IgD-negative memory B cell (primary cell): ENCODE measurements around the gene TBC1D12. TPM values are rescaled to one million over a fixed set of nuclear protein-coding genes. Genes with fewer than 3 reads are reported as not detected.

Experiments used
- H3K27ac Mint-ChIP-seq, 3 donors: one replicate each; pipeline ENCODE4 v1.8.0; 2020 to 2022; ENCODE audit warnings: mild to moderate bottlenecking in 3 of 3, mixed read lengths in 3 of 3, moderate library complexity in 1 of 3
- H3K27me3 Mint-ChIP-seq: one replicate; pipeline ENCODE4 v1.8.0; 2021; ENCODE audit warnings: mixed read lengths
- H3K36me3 Mint-ChIP-seq: one replicate; pipeline ENCODE4 v1.8.0; 2020; ENCODE audit warnings: mild to moderate bottlenecking, mixed read lengths
- H3K4me1 Mint-ChIP-seq, 3 donors: one replicate each; pipeline ENCODE4 v1.8.0; 2020 to 2022; ENCODE audit warnings: mixed read lengths in 3 of 3, mild to moderate bottlenecking in 1 of 3
- H3K4me3 Mint-ChIP-seq, 4 donors: one replicate each; pipeline ENCODE4 v1.8.0; 2020 to 2022; ENCODE audit warnings: mild to moderate bottlenecking in 4 of 4, mixed read lengths in 4 of 4, moderate library complexity in 3 of 4
- H3K9me3 Mint-ChIP-seq, 3 donors: one replicate each; pipeline ENCODE4 v1.8.0; 2020 to 2021; ENCODE audit warnings: mixed read lengths in 3 of 3, mild to moderate bottlenecking in 1 of 3
- polyA plus RNA-seq: library from polyadenylated mRNA; unstranded; fragments of 300-500 nt; fragmentation: Illumina TruSeq; gene quantifications from one replicate; pipeline ENCODE4 v1.2.3, GENCODE V29; 2021

The TBC1D12 gene
- polyA plus RNA-seq, 1 donor from 2014 or later, result 2.9 TPM

DNA sequence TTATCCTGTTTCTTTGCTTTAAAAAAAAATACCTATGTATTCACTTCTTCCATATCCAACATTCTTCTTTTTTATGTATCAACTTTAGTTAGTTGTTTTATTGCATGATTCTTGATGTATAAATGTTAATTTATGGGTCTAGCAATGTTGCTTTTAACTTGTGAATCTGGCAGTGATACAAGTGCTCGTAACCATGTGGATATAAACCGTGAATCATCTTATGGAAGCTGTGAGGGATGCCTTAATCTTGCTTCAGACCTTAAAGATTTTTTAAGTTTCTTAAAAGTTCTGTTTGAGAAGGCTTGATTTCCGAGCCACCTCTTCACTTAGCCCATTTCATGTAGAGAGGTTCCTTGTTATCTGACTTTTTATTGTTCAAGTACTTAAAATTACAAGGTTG is 169.2 kb downstream of the TBC1D12 start:
- H3K27me3 Mint-ChIP-seq, result no peaks in the 10 kb centered on the region
- no peak overlapping the region for H3K27ac Mint-ChIP-seq
- H3K4me1 Mint-ChIP-seq, result no peaks in the 10 kb centered on the region

DNA sequence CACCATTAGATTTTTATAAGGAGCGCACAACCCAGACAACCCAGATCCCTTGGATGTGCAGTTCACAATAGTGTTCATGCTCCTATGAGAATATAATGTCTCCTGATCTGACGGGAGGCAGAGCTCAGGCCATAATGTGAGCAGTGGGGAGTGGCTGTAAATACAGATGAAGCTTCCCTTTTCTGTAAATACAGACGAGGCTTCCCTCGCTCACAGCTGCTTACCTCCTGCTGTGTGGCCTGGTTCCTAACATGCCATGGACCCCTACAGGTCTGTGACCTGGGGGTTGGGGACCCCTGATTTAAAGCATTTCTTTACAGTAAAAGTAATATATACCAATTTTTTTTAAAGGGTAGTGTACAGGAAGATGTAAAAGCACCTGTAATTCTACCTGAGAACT is 176.4 kb downstream of the TBC1D12 start:
- H3K9me3 Mint-ChIP-seq, result no peaks in the 10 kb centered on the region
- peaks cover 5% of the 10 kb centered on the region for H3K36me3 Mint-ChIP-seq
- no peaks in the 10 kb centered on the region for H3K27me3 Mint-ChIP-seq
- H3K27ac Mint-ChIP-seq, result no peak overlapping the region
- no peak overlapping the region for H3K4me3 Mint-ChIP-seq
- no peaks in the 10 kb centered on the region for H3K4me1 Mint-ChIP-seq

More for the DNA sequence above, 169.2 kb downstream of the TBC1D12 start:
- no peak overlapping the region for H3K4me3 Mint-ChIP-seq
- no peaks in the 10 kb centered on the region for H3K9me3 Mint-ChIP-seq
- peaks cover 7% of the 10 kb centered on the region for H3K36me3 Mint-ChIP-seq

DNA sequence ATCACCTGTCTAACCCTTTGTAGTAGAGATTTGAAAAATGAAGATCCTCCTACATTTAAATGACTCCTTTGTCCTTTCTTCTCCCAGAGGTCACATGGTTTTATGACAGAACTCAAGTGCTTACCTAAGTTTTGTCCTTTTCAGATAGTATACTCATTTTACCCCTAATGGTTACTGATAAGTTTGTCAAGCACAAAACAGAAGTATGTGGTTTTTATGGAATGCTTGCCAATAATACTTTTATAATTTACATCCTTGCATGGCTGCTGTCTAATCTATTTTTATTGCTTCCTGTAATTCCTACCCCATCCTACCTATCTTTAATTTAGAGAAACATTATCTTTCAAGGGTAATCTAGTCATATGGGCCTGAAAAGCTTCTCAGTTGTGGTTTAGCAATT is 180.8 kb downstream of the TBC1D12 start:
- H3K4me3 Mint-ChIP-seq, result no peak overlapping the region
- no peaks in the 10 kb centered on the region for H3K9me3 Mint-ChIP-seq

More for the DNA sequence above, 180.8 kb downstream of the TBC1D12 start:
- Mint-ChIP-seq H3K4me1 (no peaks in the 10 kb centered on the region), H3K27me3 (no peaks in the 10 kb centered on the region), H3K27ac (peak overlapping the region in 1 of 3 donors; percentile 14), H3K36me3 (peaks cover 3% of the 10 kb centered on the region)

Other genes starting within 250 kb of the TBC1D12 start
- gene NOC3L, start 39.6 kb upstream of the TBC1D12 start, polyA plus RNA-seq, result 27.3 TPM
- 10.3 TPM for gene HELLS, start 143.2 kb downstream of the TBC1D12 start, polyA plus RNA-seq